GM23338 (cell line): ENCODE data around the gene KIR2DL1. TPM values are rescaled to one million over a fixed set of nuclear protein-coding genes. Genes with fewer than 3 reads are reported as not detected.

Source experiments
- ATAC-seq: fragments of 200-7000 bp; cut with Tn5 transposase; 3 replicates; pipeline ENCODE4 v1.9.1; 2020
- DNase-seq: peaks from one replicate; pipeline ENCODE4 v3.0.0-alpha.2; 2015; ENCODE audit warnings: low spot score
- H2AFZ ChIP-seq: fragments of 200-600 bp; sonication (generic); 2 replicates; pipeline ENCODE4 v1.8.0; 2016; ENCODE audit warnings: antibody characterized with exemption, mild to moderate bottlenecking, moderate library complexity
- H3F3A ChIP-seq: fragments of 200-600 bp; sonication (generic); replicated peaks from 2 replicates; pipeline ENCODE4 v1.8.0; 2017; ENCODE audit warnings: antibody characterized with exemption, mixed run types, low read depth
- H3K27ac ChIP-seq: fragments of 200-600 bp; sonication (generic); 2 replicates; pipeline ENCODE4 v1.6.1; 2016; ENCODE audit warnings: low read depth
- H3K27me3 ChIP-seq: fragments of 200-600 bp; sonication (generic); 2 replicates; pipeline ENCODE4 v1.8.0; 2016; ENCODE audit warnings: mild to moderate bottlenecking, mixed run types, moderate library complexity; ENCODE audit not compliant: insufficient read depth
- H3K36me3 ChIP-seq: fragments of 200-600 bp; sonication (generic); 2 replicates; pipeline ENCODE4 v1.8.0; 2016; ENCODE audit warnings: mild to moderate bottlenecking; ENCODE audit not compliant: insufficient read depth
- H3K4me1 ChIP-seq: fragments of 200-600 bp; sonication (generic); 2 replicates; pipeline ENCODE4 v1.8.0; 2016; ENCODE audit warnings: mild to moderate bottlenecking, moderate library complexity; ENCODE audit not compliant: insufficient read depth
- H3K4me2 ChIP-seq: fragments of 200-600 bp; sonication (generic); 2 replicates; pipeline ENCODE4 v1.7.1; 2017; ENCODE audit warnings: mixed run types
- H3K4me3 ChIP-seq: fragments of 200-600 bp; sonication (generic); 2 replicates; pipeline ENCODE4 v1.6.1; 2016; ENCODE audit warnings: mixed run types
- H3K79me2 ChIP-seq: fragments of 200-600 bp; sonication (generic); replicated peaks from 2 replicates; pipeline ENCODE4 v1.8.0; 2017; ENCODE audit warnings: mild to moderate bottlenecking; ENCODE audit not compliant: insufficient read depth
- H3K9me2 ChIP-seq: fragments of 200-600 bp; sonication (generic); 2 replicates; pipeline ENCODE4 v1.8.0; 2017; ENCODE audit not compliant: insufficient read depth
- H4K20me1 ChIP-seq: fragments of 200-600 bp; sonication (generic); replicated peaks from 2 replicates; pipeline ENCODE4 v1.8.0; 2017; ENCODE audit warnings: mild to moderate bottlenecking; ENCODE audit not compliant: insufficient read depth
- H3K27ac Mint-ChIP-seq: 2 replicates; pipeline ENCODE4 v1.8.0; 2020; ENCODE audit warnings: inconsistent platforms, mild to moderate bottlenecking, moderate library complexity, mixed read lengths
- H3K27me3 Mint-ChIP-seq: 3 replicates; pipeline ENCODE4 v1.8.0; 2022; ENCODE audit warnings: low read depth, mild to moderate bottlenecking, moderate library complexity, mixed read lengths, inconsistent platforms; ENCODE audit not compliant: insufficient read depth, poor library complexity
- H3K36me3 Mint-ChIP-seq: 3 replicates; pipeline ENCODE4 v1.8.0; 2021; ENCODE audit warnings: low read depth, mild to moderate bottlenecking, inconsistent platforms, moderate library complexity, mixed read lengths
- H3K4me1 Mint-ChIP-seq: 3 replicates; pipeline ENCODE4 v1.8.0; 2020; ENCODE audit warnings: mild to moderate bottlenecking, inconsistent platforms, mixed read lengths
- H3K4me3 Mint-ChIP-seq: 3 replicates; pipeline ENCODE4 v1.8.0; 2021; ENCODE audit warnings: moderate library complexity, mild to moderate bottlenecking, inconsistent platforms, mixed read lengths
- H3K9me3 Mint-ChIP-seq: 3 replicates; pipeline ENCODE4 v1.8.0; 2020; ENCODE audit warnings: moderate library complexity, mild to moderate bottlenecking, inconsistent platforms, mixed read lengths
- CREB1 ChIP-seq: fragments of 250-450 bp; sonication (Bioruptor Pico); IDR thresholded peaks from 2 replicates; pipeline ENCODE4 v1.5.0; 2020; ENCODE audit warnings: low read depth, mild to moderate bottlenecking, moderate library complexity
- ETS1 ChIP-seq: IDR thresholded peaks from 2 replicates; pipeline ENCODE4 v1.6.1; 2016; ENCODE audit warnings: antibody characterized with exemption
- EZH2 ChIP-seq: fragments of 200-600 bp; sonication (generic); IDR thresholded peaks from one replicate; pipeline ENCODE4 v1.8.0; 2017; ENCODE audit warnings: antibody characterized with exemption, mild to moderate bottlenecking, low read depth; ENCODE audit not compliant: unreplicated experiment
- EZH2phosphoT487 ChIP-seq: fragments of 200-600 bp; sonication (generic); IDR thresholded peaks from one replicate; pipeline ENCODE4 v1.8.1; 2018; ENCODE audit warnings: antibody characterized with exemption; ENCODE audit not compliant: unreplicated experiment
- JUNB ChIP-seq: IDR thresholded peaks from one replicate; pipeline ENCODE4 v1.6.1; 2016; ENCODE audit warnings: antibody characterized with exemption; ENCODE audit not compliant: unreplicated experiment
- NANOG ChIP-seq: IDR thresholded peaks from 2 replicates; pipeline ENCODE4 v1.6.1; 2016; ENCODE audit warnings: antibody characterized with exemption, borderline replicate concordance
- POLR2AphosphoS5 ChIP-seq: IDR thresholded peaks from 2 replicates; pipeline ENCODE4 v1.6.1; 2016; ENCODE audit warnings: antibody characterized with exemption, low read depth
- REST ChIP-seq: IDR thresholded peaks from one replicate; pipeline ENCODE4 v1.6.1; 2018; ENCODE audit warnings: antibody characterized with exemption; ENCODE audit not compliant: unreplicated experiment
- STAT1 ChIP-seq: IDR thresholded peaks from one replicate; pipeline ENCODE4 v1.6.1; 2016; ENCODE audit warnings: antibody characterized with exemption; ENCODE audit not compliant: unreplicated experiment
- ZNF114 ChIP-seq: fragments of 250-450 bp; sonication (Bioruptor Pico); IDR thresholded peaks from 2 replicates; pipeline ENCODE4 v1.5.0; 2020; ENCODE audit warnings: mild to moderate bottlenecking, moderate library complexity
- ZNF331 ChIP-seq: fragments of 250-450 bp; sonication (Bioruptor Pico); IDR thresholded peaks from 2 replicates; pipeline ENCODE4 v1.5.0; 2020; ENCODE audit warnings: low read depth, mild to moderate bottlenecking, moderate library complexity
- ZNF462 ChIP-seq: fragments of 250-450 bp; sonication (Bioruptor Pico); IDR thresholded peaks from 2 replicates; pipeline ENCODE4 v1.5.0; 2020; ENCODE audit warnings: mild to moderate bottlenecking, moderate library complexity
- polyA plus RNA-seq: library from polyadenylated mRNA; unstranded; fragments of >200 nt; fragmentation: Nextera tagmentation; extraction: Ambion mirVana; gene quantifications from 2 replicates; pipeline ENCODE4 v1.2.1, GENCODE V29; 2016
- total RNA-seq: library from RNA; depleted of rRNA; stranded (reverse); fragments of >200 nt; shearing (Covaris generic); gene quantifications from 2 replicates; pipeline ENCODE4 v1.2.3, GENCODE V29; 2014
- TF ChIP-seq, protein P1 (sequence below), 2 experiments: fragments of 200-600 bp in 1 of 2; sonication (generic) in 1 of 2; conservative IDR thresholded peaks; 2 replicates each; pipeline versions ENCODE4 v1.5.1 to v1.6.1; 2016 to 2017; ENCODE audit warnings: antibody characterized with exemption in 2 of 2, low read depth in 2 of 2, mild to moderate bottlenecking in 2 of 2, moderate library complexity in 1 of 2

Gene KIR2DL1
- total and polyA plus RNA-seq, 2 experiments from 2014 or later = not detected

DNA sequence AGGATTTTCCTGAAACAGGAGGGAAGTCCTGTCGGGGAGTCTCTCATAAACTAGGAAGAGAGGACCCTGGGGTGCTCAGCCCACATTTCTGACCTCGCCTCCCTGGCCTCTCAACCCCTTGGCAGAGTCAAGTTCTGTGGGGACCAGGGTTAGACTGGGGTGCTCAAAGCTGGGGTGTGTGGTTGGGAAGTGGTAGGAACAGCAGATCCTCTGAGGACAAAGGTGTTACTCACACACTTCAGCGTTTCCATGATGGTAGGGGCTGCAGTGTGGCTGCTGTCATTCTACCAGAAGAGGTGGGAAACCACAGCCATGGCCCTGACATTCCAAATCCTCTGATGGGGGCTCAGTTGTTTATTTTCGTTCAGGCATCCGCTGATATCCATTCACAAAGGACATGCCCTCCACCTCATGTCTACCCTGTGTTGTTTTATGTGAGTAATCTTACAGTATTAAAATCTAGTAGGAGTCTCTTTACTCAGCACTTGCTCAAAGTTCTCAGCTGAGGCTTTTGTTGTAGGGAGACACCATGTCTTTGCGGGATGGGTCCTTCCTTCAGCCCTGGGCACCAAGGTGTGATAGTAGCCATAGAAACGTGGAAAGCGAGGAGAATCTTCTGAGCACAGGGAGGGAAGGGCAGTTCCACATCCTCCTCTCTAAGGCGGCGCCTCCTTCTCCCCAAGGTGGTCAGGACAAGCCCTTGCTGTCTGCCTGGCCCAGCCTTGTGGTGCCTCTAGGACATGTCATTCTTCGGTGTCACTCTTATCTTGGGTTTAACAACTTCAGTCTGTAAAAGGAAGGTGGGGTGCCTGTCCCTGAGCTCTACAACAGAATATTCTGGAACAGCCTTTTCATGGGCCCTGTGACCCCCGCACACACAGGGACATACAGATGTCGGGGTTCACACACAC lies 29.8 kb upstream of the KIR2DL1 start:
- ATAC-seq = no peak
- no peaks in the 10 kb centered on the region for H3K4me1 ChIP-seq
- peaks cover 45% of the 10 kb centered on the region for H3K36me3 Mint-ChIP-seq

More for the DNA sequence above, 29.8 kb upstream of the KIR2DL1 start:
- H3K79me2 ChIP-seq = no peaks in the 10 kb centered on the region
- Mint-ChIP-seq H3K27me3 (peaks cover 10% of the 10 kb centered on the region), H3K4me3 (no peak overlapping the region), H3K9me3 (peaks cover 95% of the 10 kb centered on the region), H3K27ac (no peak overlapping the region), H3K4me1 (no peaks in the 10 kb centered on the region)
- no peaks in the 10 kb centered on the region for H3K27me3 ChIP-seq
- H4K20me1 ChIP-seq = no peaks in the 10 kb centered on the region
- no peak overlapping the region for H3K4me2 ChIP-seq
- H3K27ac ChIP-seq = no peak overlapping the region
- H3K9me2 ChIP-seq = no peaks in the 10 kb centered on the region
- TF ChIP-seq ZNF462 (CRISPR knock-in tag) (no peak), REST (no peak), EZH2phosphoT487 (no peak), NANOG (no peak), POLR2AphosphoS5 (no peak), CREB1 (CRISPR knock-in tag) (no peak), EZH2 (no peak), STAT1 (no peak), ETS1 (no peak), JUNB (no peak), ZNF114 (no peak), ZNF331 (CRISPR knock-in tag) (no peak)
- TF ChIP-seq, protein P1, sequence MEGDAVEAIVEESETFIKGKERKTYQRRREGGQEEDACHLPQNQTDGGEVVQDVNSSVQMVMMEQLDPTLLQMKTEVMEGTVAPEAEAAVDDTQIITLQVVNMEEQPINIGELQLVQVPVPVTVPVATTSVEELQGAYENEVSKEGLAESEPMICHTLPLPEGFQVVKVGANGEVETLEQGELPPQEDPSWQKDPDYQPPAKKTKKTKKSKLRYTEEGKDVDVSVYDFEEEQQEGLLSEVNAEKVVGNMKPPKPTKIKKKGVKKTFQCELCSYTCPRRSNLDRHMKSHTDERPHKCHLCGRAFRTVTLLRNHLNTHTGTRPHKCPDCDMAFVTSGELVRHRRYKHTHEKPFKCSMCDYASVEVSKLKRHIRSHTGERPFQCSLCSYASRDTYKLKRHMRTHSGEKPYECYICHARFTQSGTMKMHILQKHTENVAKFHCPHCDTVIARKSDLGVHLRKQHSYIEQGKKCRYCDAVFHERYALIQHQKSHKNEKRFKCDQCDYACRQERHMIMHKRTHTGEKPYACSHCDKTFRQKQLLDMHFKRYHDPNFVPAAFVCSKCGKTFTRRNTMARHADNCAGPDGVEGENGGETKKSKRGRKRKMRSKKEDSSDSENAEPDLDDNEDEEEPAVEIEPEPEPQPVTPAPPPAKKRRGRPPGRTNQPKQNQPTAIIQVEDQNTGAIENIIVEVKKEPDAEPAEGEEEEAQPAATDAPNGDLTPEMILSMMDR (conservative IDR thresholded peaks at IDR 0.05; ENCODE audit: low read depth in 2 of 2) = no peak
- no peaks in the 10 kb centered on the region for H3K36me3 ChIP-seq
- H3F3A ChIP-seq = no peaks in the 10 kb centered on the region
- DNase-seq = no peak
- no peak overlapping the region for H2AFZ ChIP-seq
- H3K4me3 ChIP-seq = no peak overlapping the region
